ENCODE results near the gene ARID2.

Gene ARID2

DNA sequence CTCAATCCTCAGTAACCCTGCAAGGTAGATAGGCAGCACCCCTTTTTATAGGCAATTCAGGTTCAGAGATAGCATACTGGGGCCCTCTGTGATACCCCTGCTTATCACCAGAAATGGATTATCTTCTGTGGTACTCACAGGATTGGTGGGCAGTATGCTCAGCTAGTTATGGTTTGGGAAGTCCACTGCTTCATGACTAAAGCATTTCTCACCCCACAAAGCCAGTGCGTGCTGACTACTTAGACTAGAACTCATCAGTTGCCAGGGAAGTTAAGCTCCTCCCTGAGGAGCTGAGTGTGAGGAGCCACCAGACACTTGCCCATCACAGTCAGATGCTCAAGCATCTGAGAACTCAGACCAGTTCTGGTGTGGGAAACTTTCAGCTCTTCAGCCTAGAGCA, 184.6 kb downstream of the ARID2 start:
- DNase-seq (ENCODE audit: extremely low read depth, low read depth), result peak; percentile 30
- TF ChIP-seq, protein P1, sequence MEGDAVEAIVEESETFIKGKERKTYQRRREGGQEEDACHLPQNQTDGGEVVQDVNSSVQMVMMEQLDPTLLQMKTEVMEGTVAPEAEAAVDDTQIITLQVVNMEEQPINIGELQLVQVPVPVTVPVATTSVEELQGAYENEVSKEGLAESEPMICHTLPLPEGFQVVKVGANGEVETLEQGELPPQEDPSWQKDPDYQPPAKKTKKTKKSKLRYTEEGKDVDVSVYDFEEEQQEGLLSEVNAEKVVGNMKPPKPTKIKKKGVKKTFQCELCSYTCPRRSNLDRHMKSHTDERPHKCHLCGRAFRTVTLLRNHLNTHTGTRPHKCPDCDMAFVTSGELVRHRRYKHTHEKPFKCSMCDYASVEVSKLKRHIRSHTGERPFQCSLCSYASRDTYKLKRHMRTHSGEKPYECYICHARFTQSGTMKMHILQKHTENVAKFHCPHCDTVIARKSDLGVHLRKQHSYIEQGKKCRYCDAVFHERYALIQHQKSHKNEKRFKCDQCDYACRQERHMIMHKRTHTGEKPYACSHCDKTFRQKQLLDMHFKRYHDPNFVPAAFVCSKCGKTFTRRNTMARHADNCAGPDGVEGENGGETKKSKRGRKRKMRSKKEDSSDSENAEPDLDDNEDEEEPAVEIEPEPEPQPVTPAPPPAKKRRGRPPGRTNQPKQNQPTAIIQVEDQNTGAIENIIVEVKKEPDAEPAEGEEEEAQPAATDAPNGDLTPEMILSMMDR (IDR thresholded peaks at IDR 0.05; ENCODE audit: low read depth, low read length), result no peak

DNA sequence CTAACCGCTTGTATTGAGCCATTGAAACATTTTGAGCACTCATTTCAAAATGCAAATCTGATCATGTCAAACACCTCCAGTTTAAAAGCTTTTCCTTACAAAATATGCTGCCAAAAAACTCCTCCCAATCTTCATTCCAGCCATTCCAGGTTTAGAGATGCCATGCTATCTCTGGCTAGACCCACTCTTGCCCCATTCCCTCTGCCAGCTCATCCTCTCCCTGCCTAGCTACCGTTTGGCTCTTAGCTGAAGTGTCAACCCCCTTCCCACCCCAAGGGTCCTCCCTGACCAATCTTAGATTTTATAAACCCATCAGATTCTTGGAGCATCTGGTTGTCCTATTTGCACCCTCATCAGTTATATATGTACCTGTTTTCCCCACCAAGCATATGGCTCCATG, 185.9 kb downstream of the ARID2 start:
- no peak for DNase-seq (ENCODE audit: extremely low read depth, low read depth)
- TF ChIP-seq, protein P1 (IDR thresholded peaks at IDR 0.05; ENCODE audit: low read depth, low read length), result no peak

- TF ChIP-seq, protein P1 (IDR thresholded peaks at IDR 0.05; ENCODE audit: low read depth, low read length), result no peak
- no peak for DNase-seq (ENCODE audit: extremely low read depth, low read depth)
Observed at GRCh38 chr12:45918818-45919217, 189.3 kb downstream of the ARID2 start.

DNA sequence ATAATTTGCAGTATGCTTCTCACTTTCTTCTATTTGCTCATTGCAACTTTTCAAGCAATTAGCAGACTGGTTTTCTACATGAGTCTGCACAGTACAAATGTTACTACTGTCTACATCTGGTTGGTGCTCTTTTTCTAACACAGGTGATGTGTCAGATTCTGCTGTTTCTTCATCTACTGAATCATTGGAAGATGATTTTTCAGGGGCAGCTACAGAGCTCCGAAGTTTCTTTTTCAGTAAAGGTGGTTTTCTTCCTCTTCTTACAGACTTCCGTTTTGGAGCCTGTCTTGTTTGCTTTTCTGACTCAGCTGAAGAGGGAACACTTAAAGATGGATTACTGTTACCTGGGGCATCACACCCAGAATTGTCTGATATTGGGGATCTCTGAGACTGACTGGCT, 198.8 kb downstream of the ARID2 start:
- TF ChIP-seq, protein P1 (IDR thresholded peaks at IDR 0.05; ENCODE audit: low read depth, low read length), result no peak

DNA sequence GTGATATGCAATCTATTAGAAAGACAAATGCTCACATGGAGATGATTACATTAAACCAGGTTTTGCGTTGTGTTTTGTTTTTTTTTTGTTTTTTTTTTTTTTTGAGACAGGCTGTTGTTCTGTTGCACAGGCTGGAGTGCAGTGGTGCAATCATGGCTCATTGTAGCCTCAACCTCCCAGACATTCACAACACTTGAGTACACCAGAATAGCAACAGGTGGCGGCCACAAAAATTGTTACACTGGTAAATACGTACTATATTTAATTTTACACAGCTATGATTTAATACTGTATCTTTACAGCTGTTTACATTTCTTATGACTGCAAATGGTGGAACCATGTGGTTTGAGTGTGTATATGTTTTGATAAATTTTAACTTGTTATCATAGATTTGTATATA, 200.9 kb downstream of the ARID2 start:
- no peak for DNase-seq (ENCODE audit: extremely low read depth, low read depth)
- TF ChIP-seq, protein P1 (IDR thresholded peaks at IDR 0.05; ENCODE audit: low read depth, low read length), result no peak

More for the DNA sequence above, 198.8 kb downstream of the ARID2 start:
- DNase-seq (ENCODE audit: extremely low read depth, low read depth), result no peak

DNA sequence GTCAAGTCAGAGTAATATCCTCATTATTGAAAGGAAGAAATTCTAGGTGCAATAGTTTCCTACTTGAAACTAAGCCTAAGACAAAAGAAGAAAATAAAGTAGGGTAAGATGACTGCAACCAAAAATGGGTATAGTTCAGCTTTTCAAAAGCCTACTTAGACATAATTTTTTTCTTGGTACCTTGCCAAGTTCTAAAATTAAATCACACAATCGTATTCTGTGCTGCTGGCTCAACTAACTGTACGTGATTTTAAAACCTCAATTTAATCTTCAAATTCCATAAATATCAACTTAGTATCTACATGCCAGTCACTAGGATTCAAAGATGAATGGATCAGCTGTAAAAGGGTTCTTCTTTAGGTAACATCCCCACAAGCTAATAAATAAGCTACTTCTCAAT, 204.0 kb downstream of the ARID2 start:
- DNase-seq (ENCODE audit: extremely low read depth, low read depth), result no peak
- TF ChIP-seq, protein P1 (IDR thresholded peaks at IDR 0.05; ENCODE audit: low read depth, low read length), result no peak

DNA sequence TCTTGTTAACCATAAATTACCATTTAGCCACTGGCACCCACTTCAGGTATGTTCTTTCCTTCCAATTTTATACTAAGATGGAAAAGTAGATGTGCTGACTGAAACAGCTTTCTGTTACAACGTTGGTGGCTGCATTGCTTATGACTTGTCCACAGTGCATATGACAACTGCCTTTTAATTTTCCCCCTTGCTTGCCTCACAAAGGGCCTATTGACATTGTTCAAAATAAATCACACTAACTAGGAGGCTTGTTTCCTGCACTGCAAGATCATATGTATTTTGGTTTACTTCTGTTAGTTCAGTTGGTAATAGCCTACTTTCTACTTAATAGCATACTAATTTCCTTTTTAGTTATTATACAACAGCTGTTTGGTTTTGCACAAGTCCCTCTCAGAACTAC, 205.4 kb downstream of the ARID2 start:
- DNase-seq (ENCODE audit: extremely low read depth, low read depth), result no peak
- TF ChIP-seq, protein P1 (IDR thresholded peaks at IDR 0.05; ENCODE audit: low read depth, low read length), result no peak

Data from AG09319 (cell line).